ENCODE data around the gene REXO2. TPM values are rescaled to one million over a fixed set of nuclear protein-coding genes. Genes with fewer than 3 reads are reported as not detected.

REXO2 gene
- total RNA-seq, 2 experiments from 2014 or later = 87.7 to 88.5 TPM

DNA sequence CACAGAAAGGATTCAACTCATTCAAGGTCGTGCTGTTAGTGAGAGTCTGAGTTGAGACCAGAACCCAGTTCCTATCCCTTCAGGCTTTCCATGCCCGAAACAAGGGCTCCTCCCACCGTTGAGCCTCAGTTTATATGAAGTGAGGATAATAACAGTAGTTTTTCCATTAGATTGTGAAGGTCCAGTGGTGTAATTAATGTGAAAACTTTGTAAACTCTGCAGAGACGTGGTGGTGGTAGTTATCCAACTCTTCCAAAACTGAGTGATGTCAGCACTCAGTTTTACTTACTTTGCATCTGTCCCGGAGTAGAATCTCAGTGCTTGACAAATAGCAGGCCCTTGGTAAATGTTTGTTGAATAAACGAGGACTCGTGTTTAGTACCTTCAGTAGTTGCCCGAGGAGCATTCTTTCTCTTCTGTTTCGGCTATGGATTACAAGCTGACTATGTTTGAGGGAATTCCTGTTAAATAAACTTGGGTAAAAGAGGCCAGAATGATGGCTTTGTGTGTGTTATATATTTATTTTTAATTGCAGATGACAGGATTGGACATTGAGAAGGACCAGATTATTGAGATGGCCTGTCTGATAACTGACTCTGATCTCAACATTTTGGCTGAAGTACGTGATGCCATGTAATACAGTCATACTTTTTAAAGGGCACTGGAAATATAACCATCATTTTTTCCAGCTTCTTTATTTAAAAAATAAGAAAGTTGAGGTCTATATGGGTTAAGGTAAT is 1.0 kb downstream of the REXO2 start:
- CTCF ChIA-PET = no interaction called here
- POLR2A ChIA-PET = interaction anchor here (2.1 kb wide), 1 partner anchor 40 kb away, joined by 7 read pairs; the partner anchor contains the start of genes C11orf71 and RBM7

DNA sequence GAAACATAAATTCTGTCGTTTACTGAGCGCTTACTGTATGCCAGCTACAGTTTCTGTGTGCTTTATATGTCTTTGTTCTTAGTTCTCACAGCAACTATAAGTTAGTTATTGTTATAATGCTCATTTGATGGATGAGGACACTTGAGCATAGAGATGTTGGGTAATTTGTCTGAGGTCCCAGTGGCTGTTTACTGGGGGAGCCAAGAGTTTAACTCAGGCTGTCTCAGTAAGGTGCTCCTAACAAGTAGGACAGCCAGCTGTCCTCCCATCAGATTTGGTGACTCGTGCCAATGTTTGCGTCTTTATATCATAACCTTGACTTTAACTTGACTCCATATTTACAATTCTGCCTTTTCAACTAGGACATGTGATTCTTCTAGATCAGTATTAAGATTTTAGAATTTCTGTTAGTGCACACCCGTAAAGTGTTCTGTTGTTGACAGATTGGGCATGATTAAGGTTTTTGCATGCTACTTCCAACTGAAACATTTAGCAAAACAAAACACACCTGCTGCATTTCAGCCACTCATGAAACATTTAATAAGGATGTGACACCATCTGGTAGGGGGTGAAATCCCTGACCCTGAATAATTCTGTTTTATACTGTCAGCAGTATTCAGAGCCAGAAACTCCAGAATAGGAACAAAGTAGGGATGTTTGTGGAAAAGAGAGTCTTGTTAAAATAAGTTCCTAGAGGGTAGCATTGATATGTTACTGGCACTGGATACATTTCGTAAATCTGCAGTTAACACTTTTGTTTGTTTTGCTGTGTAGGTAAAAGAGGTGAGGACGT is 1.9 kb downstream of the REXO2 start:
- ChIA-PET CTCF (no interaction called here), POLR2A (interaction anchor here (2.1 kb wide), 1 partner anchor 41 kb away, joined by 7 read pairs; the partner anchor contains the start of genes C11orf71 and RBM7)

DNA sequence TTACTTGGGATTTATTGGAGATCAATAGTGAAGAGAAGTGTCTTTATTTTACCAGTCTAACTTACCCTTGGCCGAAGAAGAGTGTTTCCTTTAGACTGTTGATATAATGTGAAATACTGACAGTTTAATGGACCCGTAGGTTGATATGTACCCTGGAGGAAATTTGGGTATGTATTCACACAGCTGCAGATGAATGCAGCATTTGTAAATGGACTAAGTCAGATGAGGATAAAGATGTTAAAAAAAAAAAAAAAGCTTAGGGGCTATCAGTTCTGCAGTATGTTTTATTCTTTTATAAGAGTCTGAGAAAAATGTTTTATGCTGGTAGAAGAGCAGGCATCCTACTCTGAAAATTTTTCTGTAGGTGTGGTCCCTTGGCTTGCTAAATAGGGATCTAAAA is 2.7 kb downstream of the REXO2 start:
- CTCF ChIA-PET = no interaction called here

DNA sequence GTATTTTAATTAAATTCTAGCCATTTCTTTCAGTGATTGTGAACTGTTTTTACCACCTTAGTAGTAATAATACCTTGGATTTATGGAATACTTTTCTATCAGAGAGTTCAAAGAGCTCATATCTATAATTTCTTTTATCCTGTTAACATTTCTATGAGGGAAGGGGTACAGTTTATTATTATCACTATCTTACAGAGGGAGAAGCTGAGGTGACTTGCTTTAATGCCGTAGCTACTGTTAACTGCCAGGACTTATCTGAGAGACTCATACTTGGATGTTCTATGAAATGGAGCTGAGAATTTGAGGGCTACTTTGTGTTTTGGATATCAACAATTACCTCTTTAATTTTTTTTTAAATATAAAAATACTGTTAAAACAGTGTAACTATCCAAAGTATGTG is 3.3 kb downstream of the REXO2 start:
- POLR2A ChIA-PET = interaction anchor here (0.6 kb wide), 1 partner anchor 14 kb away, joined by 3 read pairs; no protein-coding TSS in a partner anchor
- CTCF ChIA-PET = no interaction called here

More for the DNA sequence above, 2.7 kb downstream of the REXO2 start:
- POLR2A ChIA-PET = interaction anchor here (0.6 kb wide), 1 partner anchor 14 kb away, joined by 3 read pairs; no protein-coding TSS in a partner anchor

DNA sequence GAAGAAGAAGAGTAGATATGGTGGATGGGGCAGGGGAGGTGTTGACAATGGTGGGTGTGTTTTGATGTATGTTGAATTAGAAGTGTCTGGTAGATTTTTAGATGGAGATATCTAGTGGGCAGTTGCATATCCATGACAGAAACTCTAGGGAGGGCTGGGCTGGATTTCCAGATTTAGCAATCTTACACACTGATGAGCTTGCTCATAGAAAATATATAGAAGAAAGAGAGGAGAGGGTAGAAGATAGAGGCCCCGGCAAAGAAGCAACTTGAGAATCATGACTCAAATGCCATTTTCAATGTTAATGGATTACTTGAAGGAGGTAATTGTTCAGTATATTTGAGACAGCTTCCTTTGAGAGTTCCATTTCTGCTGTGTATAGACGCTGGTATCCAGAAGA is 8.2 kb downstream of the REXO2 start:
- ChIA-PET POLR2A (no interaction called here), CTCF (no interaction called here)

DNA sequence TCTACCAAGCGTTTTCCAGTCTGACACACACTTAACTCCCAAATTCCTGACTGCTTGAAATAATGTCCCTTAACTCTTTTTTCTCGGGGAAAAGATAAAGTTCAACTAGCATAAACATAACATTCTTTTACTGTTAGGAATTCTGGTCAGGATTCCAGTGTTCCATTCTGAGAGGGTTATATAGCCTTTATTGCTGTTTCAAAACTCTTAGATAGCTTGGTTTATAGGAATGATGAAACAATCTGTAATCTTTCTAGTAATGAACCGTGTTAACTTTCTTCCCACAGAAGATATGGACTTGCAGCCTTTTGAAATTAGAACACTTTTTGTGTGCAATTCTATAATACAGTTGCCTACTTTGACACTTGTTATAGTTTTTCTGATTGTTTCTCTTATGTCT is 8.6 kb downstream of the REXO2 start:
- ChIA-PET CTCF (no interaction called here), POLR2A (no interaction called here)

DNA sequence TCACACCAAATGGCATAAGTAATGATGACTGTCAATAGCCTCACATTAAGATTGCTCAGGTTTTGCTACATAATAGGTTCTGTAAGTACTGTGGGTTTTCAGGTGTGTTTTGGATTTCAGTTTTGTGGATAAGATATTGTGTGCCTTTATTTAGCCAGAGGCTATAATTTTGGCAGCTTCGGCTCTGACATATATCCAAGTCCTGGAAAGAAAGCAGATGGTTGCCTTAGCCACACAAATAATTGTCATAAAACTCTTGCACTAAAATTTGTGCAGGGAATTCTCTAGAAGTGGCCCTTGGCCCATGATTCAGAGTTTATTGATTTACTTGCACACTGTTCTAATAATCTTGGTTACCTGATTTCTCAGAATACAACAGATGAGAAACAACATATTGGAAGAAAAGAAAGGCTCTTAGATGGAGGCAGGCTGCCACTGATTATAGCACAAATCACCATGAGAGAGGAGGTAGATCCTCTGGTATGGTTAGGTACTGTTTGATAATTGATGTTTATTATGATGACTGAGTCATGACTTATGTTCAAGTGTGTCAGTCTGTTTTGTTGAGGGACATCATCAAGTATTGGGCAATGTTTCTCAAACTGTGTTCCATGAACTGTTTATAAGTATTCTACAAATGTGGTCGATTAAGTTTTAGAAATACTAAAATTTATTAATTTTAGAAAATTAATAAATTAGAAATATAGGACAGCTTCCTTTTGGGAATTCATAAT is 9.6 kb downstream of the REXO2 start:
- CTCF ChIA-PET = no interaction called here

DNA sequence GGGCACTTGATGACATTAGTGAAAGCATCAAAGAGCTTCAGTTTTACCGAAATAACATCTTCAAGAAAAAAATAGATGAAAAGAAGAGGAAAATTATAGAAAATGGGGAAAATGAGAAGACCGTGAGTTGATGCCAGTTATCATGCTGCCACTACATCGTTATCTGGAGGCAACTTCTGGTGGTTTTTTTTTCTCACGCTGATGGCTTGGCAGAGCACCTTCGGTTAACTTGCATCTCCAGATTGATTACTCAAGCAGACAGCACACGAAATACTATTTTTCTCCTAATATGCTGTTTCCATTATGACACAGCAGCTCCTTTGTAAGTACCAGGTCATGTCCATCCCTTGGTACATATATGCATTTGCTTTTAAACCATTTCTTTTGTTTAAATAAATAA is 10.6 kb downstream of the REXO2 start:
- ChIA-PET CTCF (no interaction called here), POLR2A (no interaction called here)

More for the DNA sequence above, 9.6 kb downstream of the REXO2 start:
- POLR2A ChIA-PET = no interaction called here

DNA sequence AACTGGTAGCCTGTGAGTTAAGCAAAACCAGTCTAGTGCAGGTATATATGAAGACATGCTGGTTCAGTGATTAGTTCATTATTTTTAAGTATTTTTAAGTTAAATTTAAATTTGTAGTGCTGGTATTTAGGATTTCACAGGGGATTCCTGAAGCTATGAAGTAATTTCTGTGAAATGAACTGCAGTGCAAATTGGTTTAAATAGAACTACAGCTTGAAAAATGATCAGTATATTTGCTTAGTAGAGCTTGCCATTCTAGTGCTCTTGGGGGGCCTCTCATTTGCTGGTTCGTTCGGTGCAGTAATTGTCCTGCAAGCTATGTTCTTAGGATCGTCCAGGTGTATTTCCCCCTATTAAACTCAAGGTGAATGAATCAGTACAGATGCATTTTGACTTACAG is 13.1 kb downstream of the REXO2 start:
- CTCF ChIA-PET = no interaction called here
- POLR2A ChIA-PET = no interaction called here

DNA sequence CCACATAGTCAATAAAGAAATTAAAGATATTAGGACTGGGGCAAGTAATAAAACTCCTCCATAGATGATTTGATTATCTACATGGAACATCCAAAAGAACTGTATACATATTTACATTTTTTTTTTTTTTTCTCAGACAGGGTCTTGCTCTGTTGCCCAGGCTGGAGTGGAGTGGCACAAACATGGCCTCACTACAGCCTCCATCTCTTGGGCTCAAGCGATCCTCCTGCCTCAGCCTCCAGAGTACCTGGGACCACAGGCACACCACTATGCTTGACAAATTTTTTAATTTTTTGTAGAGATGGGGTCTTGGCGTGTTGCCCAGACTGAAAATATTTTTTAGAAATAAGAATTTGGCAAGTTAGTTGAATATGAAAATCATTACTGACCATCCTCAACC is 24.7 kb downstream of the REXO2 start:
- CTCF ChIA-PET = no interaction called here
- POLR2A ChIA-PET = no interaction called here

DNA sequence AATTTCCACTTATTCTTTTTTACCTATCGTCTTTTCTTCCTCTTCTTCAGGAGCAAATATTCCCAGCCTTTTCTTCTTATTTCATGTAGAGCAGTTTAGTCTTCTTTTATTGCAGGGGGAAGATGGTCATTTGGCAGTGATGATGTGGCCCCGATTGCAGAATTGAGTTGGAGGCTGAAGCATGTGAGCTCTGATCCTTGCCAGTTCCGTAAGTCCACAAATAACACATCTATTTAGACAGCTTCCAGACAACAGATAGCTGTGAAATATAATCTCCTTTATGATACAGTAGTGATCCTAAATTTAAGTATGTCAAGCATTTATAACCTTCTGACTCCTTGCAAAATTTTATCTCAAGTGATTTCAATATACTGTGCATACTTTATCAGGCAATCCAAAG is 27.5 kb downstream of the REXO2 start:
- POLR2A ChIA-PET = no interaction called here

DNA sequence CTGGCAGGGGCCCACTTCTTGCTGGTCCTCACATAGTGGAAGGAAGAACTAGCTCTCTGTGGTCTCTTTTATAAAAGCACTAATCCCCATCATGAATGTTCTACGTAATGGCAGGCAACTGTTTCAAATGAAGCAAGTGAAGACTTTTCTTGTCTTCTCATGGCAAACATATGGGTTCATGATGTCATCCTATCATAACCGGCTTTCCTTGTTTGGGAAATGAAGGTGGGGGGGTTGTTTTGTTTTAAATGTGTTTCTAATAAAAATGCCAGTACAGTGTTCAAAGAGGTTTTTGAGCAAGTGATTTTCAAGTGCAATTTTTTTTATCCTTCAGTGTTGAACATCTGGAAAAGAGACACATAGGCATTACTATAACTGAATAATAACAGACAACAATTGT is 33.4 kb downstream of the REXO2 start:
- CTCF ChIA-PET = no interaction called here
- POLR2A ChIA-PET = no interaction called here

More for the DNA sequence above, 27.5 kb downstream of the REXO2 start:
- CTCF ChIA-PET = no interaction called here

DNA sequence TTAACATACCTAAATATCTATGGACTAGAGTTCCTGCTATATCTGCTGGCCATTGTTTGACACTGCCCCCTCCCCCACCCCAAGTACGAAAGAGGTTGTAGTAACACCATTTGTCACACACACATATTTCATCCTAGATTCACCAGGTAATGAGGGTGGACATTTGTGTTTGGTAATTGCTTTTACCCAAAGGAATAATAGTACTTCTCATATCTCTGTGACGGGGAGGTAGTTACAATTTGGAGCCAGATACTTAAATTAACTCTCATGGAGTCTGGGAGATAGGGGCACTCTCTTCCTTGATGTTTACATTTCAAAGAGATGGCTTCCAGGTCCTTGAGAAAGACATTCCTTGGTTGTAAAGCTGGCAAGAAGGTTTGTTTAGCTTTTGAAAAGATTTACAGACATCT is 38.7 kb downstream of the REXO2 start:
- ChIA-PET CTCF (no interaction called here), POLR2A (no interaction called here)

DNA sequence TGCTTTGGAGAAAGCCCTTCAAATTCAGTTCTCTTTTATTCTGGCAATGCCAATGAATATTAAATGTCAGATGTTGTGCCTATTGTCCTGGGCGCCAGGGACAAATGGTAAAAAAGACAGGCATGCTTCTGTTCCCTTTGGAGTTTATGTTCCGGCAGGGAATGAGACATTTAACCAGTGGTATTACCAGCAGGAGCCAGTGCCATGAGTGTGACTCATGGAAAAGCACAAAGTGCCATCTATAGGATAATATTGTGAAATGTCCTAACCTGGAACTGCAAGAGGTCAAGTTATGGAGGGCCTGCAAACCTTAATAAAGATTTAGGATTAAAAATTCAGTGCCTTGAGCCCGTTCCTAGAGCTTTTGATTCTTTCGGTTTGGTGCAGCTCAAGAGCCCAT is 39.5 kb downstream of the REXO2 start:
- ChIA-PET CTCF (no interaction called here), POLR2A (no interaction called here)

DNA sequence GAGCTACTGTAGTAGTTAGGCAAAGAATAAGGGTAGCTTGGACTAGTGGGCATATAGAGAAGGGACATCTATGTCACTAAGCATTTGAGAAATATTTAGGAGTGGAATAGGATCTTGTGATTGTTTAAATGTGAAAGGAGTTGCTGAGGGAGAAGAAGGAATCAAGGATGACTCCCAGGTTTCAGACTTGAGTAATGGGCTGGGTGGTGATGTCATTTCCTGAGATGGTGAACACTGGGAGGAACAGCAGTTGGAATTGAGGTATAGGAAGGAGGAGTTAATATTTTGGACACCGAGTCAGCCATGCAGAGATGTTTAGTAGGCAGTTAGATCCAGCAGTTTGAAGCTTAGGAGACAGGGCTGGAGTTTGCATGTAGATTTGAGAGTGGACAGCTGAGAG is 40.1 kb downstream of the REXO2 start:
- POLR2A ChIA-PET = no interaction called here
- CTCF ChIA-PET = no interaction called here

DNA sequence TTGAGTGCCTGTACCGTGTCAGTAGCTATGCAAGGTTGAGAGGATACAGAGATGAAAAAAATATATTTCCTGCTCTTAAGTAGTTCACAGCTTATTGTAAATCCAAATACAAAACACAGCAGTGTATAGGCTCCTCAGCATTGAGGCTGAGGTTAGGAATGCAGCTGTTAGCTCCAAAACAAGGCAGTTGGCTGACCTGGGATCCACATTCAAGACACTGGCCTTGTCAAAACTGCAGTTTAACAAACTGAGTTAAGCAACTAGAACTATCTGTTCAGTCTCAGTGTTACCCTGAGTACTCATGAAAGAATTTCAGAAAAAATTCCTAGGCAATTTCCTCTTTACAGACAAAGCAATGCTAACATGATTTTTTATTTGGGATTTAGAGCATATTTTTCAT is 42.8 kb downstream of the REXO2 start:
- ChIA-PET CTCF (no interaction called here), POLR2A (no interaction called here)

DNA sequence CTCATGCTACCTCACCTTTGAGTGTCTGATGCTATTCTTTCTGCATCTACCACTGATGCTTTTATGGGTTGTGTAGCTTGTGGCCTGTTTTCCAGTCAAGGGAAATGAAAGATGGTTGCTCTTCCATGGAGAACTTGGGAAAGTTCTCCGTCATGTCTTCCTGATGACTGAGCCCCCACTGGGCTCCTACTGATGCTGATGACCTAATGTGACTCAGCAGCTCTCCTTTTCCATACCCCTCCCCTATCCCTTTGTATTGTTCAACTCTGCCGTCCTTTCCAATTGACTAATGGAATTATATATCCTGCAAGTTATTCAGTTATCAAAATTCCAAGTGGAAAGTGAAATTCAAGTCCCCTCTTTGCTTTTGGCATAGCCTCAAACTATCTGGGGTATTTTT is 44.7 kb downstream of the REXO2 start:
- ChIA-PET POLR2A (no interaction called here), CTCF (no interaction called here)

DNA sequence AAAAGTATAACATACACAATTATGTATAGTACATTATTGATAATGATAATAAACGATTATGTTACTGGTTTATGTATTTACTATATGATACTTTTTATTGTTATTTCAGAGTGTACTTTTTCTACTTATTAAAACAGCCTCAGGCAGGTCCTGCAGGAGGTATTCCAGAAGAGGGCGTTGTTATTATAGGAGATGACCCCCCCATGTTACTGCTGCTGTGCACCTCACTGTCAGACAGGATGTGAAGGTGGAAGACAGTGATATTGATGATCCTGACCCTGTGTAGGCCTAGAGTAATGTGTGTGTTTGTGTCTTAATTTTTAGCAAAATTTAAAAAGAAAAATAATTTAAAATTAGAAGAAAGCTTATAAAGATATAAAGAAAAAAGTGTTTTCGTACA is 57.6 kb downstream of the REXO2 start:
- ChIA-PET CTCF (no interaction called here), POLR2A (no interaction called here)

DNA sequence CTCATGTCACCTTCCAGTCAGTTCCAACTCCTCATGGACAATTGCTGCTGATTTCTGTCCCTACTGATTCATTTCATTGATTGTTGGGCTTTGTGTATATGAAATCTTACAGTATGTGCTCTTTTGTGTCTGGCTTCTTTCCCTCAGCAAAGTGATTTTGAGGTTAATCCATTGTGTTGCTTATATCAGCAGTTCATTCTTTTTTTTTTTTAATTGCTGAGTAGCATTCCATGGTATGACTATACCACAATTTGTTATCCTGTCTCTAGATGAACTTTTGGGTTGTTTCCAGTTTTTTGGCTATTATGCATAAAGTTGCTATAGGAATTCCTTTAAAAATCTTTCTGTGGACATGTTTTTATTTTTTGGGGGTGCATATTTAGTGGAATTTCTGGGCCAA is 60.5 kb downstream of the REXO2 start:
- CTCF ChIA-PET = no interaction called here
- POLR2A ChIA-PET = no interaction called here
